Motor neuron (in vitro differentiated cells): Measurements from ENCODE around the gene GALC. TPM values are rescaled to one million over a fixed set of nuclear protein-coding genes. Genes with fewer than 3 reads are reported as not detected.
A peak's percentile ranks its signal among the peaks of the same experiment; 100 is the strongest.
"Not testable (repeated sequence)": the region's sequence is repeated elsewhere in the genome, so short reads cannot be mapped to it uniquely, and the experiment has no call there.

Experiments used
- ATAC-seq, 8 experiments: fragments of 200-7000 bp; cut with Tn5 transposase; replicated peaks in 6 of 8; 2 replicates each; pipeline ENCODE4 v1.8.0; 2021; ENCODE audit warnings: mild to moderate bottlenecking in 8 of 8, moderate library complexity in 8 of 8
- H3K27ac ChIP-seq, 2 donors: fragments of 250-450 bp; sonication (Bioruptor Pico); 2 replicates each; pipeline ENCODE4 v1.9.0; 2021; ENCODE audit warnings: antibody characterized with exemption in 2 of 2, mild to moderate bottlenecking in 2 of 2, moderate library complexity in 1 of 2
- H3K4me1 ChIP-seq, 2 donors: fragments of 250-450 bp; sonication (Bioruptor Pico); replicated peaks in 1 of 2; 2 replicates each; pipeline ENCODE4 v1.6.1; 2021; ENCODE audit warnings: antibody characterized with exemption in 2 of 2, mild to moderate bottlenecking in 2 of 2, moderate library complexity in 1 of 2
- H3K4me3 ChIP-seq, 5 donors: fragments of 250-450 bp; sonication (Bioruptor Pico); 2 replicates each; pipeline ENCODE4 v1.9.0; 2021; ENCODE audit warnings: antibody characterized with exemption in 5 of 5, mild to moderate bottlenecking in 5 of 5, moderate library complexity in 4 of 5
- WGBS, 10 experiments: fragments of 450-650 bp; shearing (Covaris generic); methylation state at CpG; one replicate each; pipeline ENCODE4 v1.0.0; 2022; 5-methylcytosine and 5-hydroxymethylcytosine counted together
- in situ Hi-C, 9 experiments: fragments of 400-800 bp; cut with MboI; loops; one replicate each; pipeline ENCODE4 v1.15.0; 2021; ENCODE audit warnings: low sequenced_read_pairs in 9 of 9, low pct_unique_long_range_greater_than_20kb in 2 of 9; ENCODE audit not compliant: unreplicated experiment in 9 of 9
- total RNA-seq, 8 experiments: library from RNA; unstranded; fragments of 300-600 nt; gene quantifications; 2 replicates each; pipeline versions ENCODE4 v1.2.3 to v1.2.4, GENCODE V29; 2022

Gene GALC
- total RNA-seq: 10 to 100 TPM in 5 of 8 experiments, 1 to 10 TPM in 3; 6.6 to 42.3 (median 11.6) TPM

DNA sequence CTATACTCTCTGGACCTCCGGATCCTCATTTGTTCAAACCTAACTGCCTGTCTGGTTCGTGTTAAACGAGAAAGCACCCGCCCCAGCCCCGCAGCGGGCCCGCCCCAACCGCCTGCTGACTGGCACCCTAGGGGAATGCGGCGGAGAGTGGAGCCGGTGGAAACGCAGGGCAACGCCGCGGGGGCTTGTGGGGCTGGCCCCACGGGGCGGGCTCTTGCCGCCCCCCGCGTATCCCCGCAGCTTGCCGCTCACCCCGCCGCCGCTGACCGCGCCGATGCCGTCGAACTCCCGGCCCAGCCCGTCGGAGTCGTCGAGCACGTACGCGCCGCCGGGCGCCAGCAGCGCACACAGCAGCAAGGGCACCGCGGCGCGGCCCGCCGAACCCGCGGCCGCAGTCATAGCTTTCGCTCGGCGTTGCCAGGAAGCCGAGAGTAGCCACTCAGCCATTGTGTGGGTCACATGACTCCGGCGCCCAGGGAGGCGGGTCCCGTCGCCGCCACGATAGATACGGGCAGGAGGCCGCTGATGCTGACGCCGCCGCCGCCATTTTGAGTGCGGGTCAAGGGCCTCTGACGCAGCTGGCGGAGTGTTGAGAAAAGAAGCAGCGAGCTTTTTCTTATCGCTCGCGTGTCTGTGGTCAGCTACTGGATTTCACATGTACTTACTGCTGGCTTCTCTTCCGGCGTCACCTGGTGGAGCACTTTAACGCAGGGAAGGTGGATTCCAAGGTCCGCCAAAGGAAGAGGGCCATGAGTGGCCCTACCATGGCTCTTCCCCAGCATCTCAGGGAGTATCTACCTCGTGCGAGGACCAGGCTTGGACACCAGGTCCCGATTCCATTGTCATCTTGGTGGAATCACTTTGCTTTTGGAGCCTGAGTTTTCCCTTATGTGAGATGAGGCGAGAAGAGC lies at the start of gene GALC:
Gene GALC (minus strand): TSS at position 465 of the 911 bp plus-strand sequence. CDS start 18 bp downstream, at position 447.
- in situ Hi-C loops: no loop called here
- peak within 1 kb of the TSS; percentile 72 to 88 for H3K27ac ChIP-seq

GRCh38 chr14:88040146-88040545 lies 47.2 kb upstream of the GALC start:
- no peak for ATAC-seq
- H3K4me1 ChIP-seq: no peaks in the 10 kb centered on the region
- 0 to 75% (median 60%) methylated on average over 1 of the region's 1 CpG; no CpG with 5 or more reads in 2 of the 10 experiments for WGBS, 10 experiments
- in situ Hi-C loops: no loop called here
- no peak overlapping the region for H3K27ac ChIP-seq
- no peak overlapping the region for H3K4me3 ChIP-seq

More for the DNA sequence above, at the start of gene GALC:
- 0 to 70% (median 36%) methylated on average over 1 to 15 of the region's 83 CpGs; no CpG with 5 or more reads in 3 of the 10 experiments for WGBS, 10 experiments
- peak within 1 kb of the TSS; percentile 33 to 65 (median 50) for H3K4me3 ChIP-seq
- peak; percentile 87 to 94 (median 90) for ATAC-seq
- peaks cover 5 to 10% of the 10 kb centered on the region in 2 donors for H3K4me1 ChIP-seq

GRCh38 chr14:88039197-88039596 lies 46.2 kb upstream of the GALC start:
- in situ Hi-C loops: no loop called here
- no peak for ATAC-seq
- no peak overlapping the region for H3K4me3 ChIP-seq
- no peak overlapping the region for H3K27ac ChIP-seq
- H3K4me1 ChIP-seq: no peaks in the 10 kb centered on the region
- WGBS, 10 experiments: 5 to 100% (median 73%) methylated on average over 1 to 3 of the region's 3 CpGs; no CpG with 5 or more reads in 2 of the 10 experiments

DNA sequence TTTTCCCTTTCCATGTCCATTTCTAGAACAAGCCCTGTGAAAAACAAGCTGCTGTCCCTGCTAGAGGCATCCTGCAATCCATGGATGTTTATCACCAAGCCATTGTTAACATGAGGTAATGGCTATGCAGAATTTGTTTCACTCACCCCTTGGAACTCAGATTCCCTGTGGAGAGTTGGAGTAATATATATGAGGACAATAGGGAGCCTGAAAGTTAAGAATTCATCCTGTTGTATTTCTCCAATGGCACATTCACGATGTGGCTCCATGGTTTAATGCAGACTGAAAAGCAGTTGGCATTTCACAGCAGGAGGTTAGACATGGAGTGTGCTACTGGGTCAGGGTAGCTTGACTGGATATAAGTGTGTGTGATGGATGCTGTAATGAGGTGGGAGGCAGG lies 44.3 kb upstream of the GALC start:
- in situ Hi-C loops: no loop called here
- no peak for ATAC-seq
- H3K4me3 ChIP-seq: no peak overlapping the region
- H3K4me1 ChIP-seq: no peaks in the 10 kb centered on the region
- no peak overlapping the region for H3K27ac ChIP-seq
- 0 to 45% (median 25%) methylated on average over 1 of the region's 1 CpG; no CpG with 5 or more reads in 5 of the 10 experiments for WGBS, 10 experiments

DNA sequence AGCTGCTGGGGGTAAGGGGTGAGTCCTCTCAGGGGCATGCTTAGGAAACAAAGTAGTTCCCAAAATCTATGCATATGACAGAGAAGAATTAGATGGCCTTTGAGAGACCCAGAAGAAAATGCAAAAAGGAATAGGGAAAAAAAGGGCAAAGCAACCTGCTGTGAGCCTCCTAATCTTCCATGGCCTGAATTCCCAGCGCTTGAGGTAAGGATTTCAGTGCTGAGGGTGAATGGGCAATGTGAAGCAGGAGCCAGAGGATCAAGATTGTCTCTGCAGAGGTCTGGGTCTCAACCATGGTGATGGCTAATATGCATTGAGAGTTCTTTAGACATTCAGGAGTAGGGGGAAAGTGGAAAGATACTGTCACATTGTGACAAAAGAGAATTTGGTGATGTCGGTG lies 43.4 kb upstream of the GALC start:
- Histone ChIP-seq H3K27ac (no peak overlapping the region), H3K4me3 (no peak overlapping the region), H3K4me1 (no peaks in the 10 kb centered on the region)
- no peak for ATAC-seq
- in situ Hi-C loops: no loop called here
- 10 to 83% (median 54%) methylated on average over 2 of the region's 2 CpGs; no CpG with 5 or more reads in 4 of the 10 experiments for WGBS, 10 experiments

DNA sequence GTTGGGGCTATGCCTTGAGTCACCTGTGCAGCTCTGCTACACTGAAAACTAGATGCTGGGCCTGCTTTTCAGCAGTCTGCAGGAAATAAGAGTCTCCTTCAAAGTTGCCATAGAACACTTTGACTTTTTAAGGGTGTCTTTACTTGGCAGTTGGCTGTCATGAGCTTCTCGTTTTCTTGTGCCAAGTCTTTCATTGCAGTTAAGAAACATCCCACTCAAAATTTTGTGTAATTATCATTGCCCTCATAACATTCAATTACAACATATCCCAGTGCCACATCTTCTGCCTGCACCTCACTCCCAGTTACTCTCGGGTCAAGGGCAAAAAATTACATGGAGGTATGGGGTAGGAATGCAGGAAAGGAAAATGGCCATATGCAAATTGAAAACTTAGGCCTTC lies 41.1 kb upstream of the GALC start:
- no peak overlapping the region for H3K4me3 ChIP-seq
- 0 to 90% (median 46%) methylated on average over 1 to 2 of the region's 2 CpGs; no CpG with 5 or more reads in 4 of the 10 experiments for WGBS, 10 experiments
- no peak overlapping the region for H3K27ac ChIP-seq
- H3K4me1 ChIP-seq: no peaks in the 10 kb centered on the region
- ATAC-seq: no peak
- in situ Hi-C loops: no loop called here

GRCh38 chr14:88032373-88032772 lies 39.4 kb upstream of the GALC start:
- 60 to 100% (median 89%) methylated on average over 1 of the region's 1 CpG; no CpG with 5 or more reads in 2 of the 10 experiments for WGBS, 10 experiments
- H3K4me3 ChIP-seq: no peak overlapping the region
- in situ Hi-C loops: no loop called here
- H3K4me1 ChIP-seq: no peaks in the 10 kb centered on the region
- H3K27ac ChIP-seq: no peak overlapping the region
- no peak for ATAC-seq

GRCh38 chr14:88030892-88031291 lies 37.9 kb upstream of the GALC start:
- in situ Hi-C loops: no loop called here
- WGBS, 10 experiments: 0 to 100% (median 56%) methylated on average over 1 of the region's 1 CpG; no CpG with 5 or more reads in 4 of the 10 experiments
- no peak for ATAC-seq
- H3K4me1 ChIP-seq: no peaks in the 10 kb centered on the region
- H3K27ac ChIP-seq: no peak overlapping the region
- H3K4me3 ChIP-seq: no peak overlapping the region

DNA sequence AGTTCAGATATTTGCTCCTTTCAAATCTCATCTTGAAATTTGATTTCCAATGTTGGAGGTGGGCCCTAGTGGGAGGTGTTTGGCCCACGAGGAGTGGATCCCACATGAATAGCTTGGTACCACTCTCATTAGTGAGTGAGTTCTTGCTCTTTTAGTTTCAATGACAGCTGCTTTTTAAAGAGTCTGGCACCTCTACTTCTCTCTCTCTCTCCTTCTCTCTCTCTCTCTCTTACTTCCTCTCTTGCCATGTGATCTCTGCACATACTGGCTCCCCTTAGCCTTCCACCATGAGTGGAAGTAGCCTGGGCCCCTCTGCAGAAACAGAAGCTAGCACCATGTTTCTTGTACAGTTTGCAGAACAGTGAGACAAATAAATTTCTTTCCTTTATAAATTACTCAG lies 37.1 kb upstream of the GALC start:
- in situ Hi-C loops: no loop called here
- no peak for ATAC-seq
- Histone ChIP-seq H3K27ac (no peak overlapping the region), H3K4me3 (no peak overlapping the region), H3K4me1 (no peaks in the 10 kb centered on the region)
- 0 to 80% (median 40%) methylated on average over 1 of the region's 1 CpG; no CpG with 5 or more reads in 3 of the 10 experiments for WGBS, 10 experiments

DNA sequence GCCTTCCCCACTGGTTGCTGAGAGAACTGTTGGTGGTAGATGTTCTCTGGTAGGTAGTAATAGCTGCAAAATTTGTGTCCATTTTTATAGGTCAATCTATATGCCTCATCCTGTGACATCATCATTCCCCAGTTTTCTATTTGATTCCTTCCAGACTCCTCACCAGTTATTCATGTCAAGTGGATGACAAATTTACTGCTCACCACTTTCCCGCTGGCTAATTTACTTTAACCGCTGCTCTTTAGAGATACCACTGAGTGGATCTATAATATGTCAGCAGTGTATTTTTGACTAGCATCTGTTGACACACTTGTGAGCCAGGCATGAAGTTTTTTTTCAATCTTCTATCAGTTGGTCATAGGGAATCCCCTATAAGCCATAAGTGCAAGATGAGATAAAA lies 36.5 kb upstream of the GALC start:
- in situ Hi-C loops: no loop called here
- Histone ChIP-seq H3K4me1 (no peaks in the 10 kb centered on the region), H3K4me3 (no peak overlapping the region), H3K27ac (no peak overlapping the region)
- 13 to 100% (median 83%) methylated on average over 1 to 2 of the region's 2 CpGs; no CpG with 5 or more reads in 3 of the 10 experiments for WGBS, 10 experiments
- no peak for ATAC-seq

GRCh38 chr14:88026890-88027289 lies 33.9 kb upstream of the GALC start:
- in situ Hi-C loops: no loop called here
- no peak overlapping the region for H3K27ac ChIP-seq
- H3K4me1 ChIP-seq: no peaks in the 10 kb centered on the region
- no peak for ATAC-seq
- H3K4me3 ChIP-seq: no peak overlapping the region
- WGBS, 10 experiments: 0 to 82% (median 54%) methylated on average over 1 to 2 of the region's 2 CpGs; no CpG with 5 or more reads in 3 of the 10 experiments

GRCh38 chr14:88025313-88025712 lies 32.3 kb upstream of the GALC start:
- Histone ChIP-seq H3K27ac (no peak overlapping the region), H3K4me1 (no peaks in the 10 kb centered on the region), H3K4me3 (no peak overlapping the region)
- no peak for ATAC-seq
- 0 to 100% (median 74%) methylated on average over 1 to 3 of the region's 3 CpGs; no CpG with 5 or more reads in 1 of the 10 experiments for WGBS, 10 experiments
- in situ Hi-C loops: no loop called here

DNA sequence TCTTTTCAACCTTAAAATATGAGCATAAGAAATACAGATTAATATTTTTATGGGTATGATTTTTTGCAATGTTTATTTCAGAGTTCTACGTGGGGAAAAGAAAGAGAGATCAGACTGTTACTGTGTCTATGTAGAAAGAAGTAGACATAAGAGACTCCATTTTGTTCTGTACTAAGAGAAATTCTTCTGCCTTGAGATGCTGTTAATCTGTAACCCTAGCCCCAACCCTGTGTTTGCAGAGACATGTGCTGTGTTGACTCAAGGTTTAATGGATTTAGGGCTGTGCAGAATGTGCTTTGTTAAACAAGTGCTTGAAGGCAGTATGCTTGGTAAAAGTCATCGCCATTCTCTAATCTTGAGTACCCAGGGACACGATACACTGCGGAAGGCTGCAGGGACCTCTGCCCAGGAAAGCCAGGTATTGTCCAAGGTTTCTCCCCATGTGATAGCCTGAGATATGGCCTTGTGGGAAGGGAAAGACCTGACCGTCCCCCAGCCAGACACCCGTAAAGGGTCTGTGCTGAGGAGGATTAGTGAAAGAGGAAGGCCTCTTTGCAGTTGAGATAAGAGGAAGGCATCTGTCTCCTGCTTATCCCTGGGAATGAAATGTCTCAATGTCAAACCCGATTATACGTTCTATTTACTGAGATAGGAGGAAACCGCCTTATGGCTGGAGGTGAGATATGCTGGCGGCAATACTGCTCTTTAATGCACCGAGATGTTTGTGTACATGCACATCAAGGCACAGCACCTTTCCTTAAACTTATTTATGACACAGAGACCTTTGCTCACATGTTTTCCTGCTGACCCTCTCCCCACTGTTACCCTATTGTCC lies 31.5 kb upstream of the GALC start:
- H3K4me1 ChIP-seq, ATAC-seq, H3K27ac ChIP-seq, H3K4me3 ChIP-seq: not testable (repeated sequence)
- 0 to 100% (median 80%) methylated on average over 1 to 6 of the region's 11 CpGs; no CpG with 5 or more reads in 1 of the 10 experiments for WGBS, 10 experiments
- in situ Hi-C loops: loop anchor here in 1 of 9 experiments (25.0 kb wide), 2 partner anchors 338 to 538 kb away; partner anchors contain the start of genes PTPN21 and ZC3H14
